Measurements from ENCODE around the gene AGPS. TPM values are rescaled to one million over a fixed set of nuclear protein-coding genes. Genes with fewer than 3 reads are reported as not detected.
A peak's percentile ranks its signal among the peaks of the same experiment; 100 is the strongest.

Gene AGPS
- total and polyA plus RNA-seq, 2 of the 13 experiments (the other 11 are each of a cell fraction or from before 2014, with no cell fraction given): 39.4 to 99.0 TPM

DNA sequence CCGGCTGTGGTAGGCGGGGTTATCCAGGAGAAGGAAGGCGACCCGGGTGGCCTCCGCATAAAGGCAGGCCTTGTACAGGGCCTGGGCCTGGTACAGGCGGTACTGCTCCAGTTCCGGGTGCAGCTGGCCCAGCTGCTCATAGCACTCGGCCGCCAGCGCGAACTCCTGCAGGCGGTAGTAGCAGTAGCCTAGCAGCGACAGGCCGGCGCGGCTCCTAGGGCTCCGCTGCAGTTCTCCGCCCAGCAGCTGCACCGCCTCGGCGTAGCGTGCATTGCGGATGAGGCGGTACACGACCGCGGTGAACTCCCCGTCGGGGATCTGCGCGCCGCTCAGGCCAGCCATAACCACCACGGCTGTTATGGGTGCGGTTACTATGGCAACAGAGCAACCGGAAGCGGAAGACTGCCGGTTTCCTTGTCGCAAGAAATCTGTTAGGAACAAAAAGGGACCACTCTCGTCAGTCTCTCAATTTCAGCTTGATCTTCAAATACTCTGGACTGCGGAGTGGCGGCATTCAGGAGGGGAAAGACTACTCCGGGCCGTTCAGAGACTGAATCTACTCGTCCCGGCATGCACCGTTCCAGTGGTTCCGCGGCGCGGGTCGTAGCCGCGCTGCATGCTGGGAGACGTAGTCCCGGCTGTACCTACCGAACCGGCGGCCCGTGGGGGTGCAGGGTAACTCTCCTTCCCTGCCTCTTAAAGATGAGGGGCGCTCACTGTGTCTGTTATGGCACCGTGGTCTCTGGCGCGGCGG lies 160.0 kb downstream of the AGPS start (continued):
- TF ChIP-seq, protein P1, sequence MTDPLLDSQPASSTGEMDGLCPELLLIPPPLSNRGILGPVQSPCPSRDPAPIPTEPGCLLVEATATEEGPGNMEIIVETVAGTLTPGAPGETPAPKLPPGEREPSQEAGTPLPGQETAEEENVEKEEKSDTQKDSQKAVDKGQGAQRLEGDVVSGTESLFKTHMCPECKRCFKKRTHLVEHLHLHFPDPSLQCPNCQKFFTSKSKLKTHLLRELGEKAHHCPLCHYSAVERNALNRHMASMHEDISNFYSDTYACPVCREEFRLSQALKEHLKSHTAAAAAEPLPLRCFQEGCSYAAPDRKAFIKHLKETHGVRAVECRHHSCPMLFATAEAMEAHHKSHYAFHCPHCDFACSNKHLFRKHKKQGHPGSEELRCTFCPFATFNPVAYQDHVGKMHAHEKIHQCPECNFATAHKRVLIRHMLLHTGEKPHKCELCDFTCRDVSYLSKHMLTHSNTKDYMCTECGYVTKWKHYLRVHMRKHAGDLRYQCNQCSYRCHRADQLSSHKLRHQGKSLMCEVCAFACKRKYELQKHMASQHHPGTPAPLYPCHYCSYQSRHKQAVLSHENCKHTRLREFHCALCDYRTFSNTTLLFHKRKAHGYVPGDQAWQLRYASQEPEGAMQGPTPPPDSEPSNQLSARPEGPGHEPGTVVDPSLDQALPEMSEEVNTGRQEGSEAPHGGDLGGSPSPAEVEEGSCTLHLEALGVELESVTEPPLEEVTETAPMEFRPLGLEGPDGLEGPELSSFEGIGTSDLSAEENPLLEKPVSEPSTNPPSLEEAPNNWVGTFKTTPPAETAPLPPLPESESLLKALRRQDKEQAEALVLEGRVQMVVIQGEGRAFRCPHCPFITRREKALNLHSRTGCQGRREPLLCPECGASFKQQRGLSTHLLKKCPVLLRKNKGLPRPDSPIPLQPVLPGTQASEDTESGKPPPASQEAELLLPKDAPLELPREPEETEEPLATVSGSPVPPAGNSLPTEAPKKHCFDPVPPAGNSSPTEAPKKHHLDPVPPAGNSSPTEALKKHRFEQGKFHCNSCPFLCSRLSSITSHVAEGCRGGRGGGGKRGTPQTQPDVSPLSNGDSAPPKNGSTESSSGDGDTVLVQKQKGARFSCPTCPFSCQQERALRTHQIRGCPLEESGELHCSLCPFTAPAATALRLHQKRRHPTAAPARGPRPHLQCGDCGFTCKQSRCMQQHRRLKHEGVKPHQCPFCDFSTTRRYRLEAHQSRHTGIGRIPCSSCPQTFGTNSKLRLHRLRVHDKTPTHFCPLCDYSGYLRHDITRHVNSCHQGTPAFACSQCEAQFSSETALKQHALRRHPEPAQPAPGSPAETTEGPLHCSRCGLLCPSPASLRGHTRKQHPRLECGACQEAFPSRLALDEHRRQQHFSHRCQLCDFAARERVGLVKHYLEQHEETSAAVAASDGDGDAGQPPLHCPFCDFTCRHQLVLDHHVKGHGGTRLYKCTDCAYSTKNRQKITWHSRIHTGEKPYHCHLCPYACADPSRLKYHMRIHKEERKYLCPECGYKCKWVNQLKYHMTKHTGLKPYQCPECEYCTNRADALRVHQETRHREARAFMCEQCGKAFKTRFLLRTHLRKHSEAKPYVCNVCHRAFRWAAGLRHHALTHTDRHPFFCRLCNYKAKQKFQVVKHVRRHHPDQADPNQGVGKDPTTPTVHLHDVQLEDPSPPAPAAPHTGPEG (CRISPR knock-in tag; IDR thresholded peaks at IDR 0.05): no peak
- TF ChIP-seq CCAR2 (optimal IDR thresholded peaks at IDR 0.05; ENCODE audit: low read depth, low read length): no peak
- no peak for TF ChIP-seq MYNN (CRISPR knock-in tag; IDR thresholded peaks at IDR 0.05; ENCODE audit: low read depth)
- TF ChIP-seq, protein P2, sequence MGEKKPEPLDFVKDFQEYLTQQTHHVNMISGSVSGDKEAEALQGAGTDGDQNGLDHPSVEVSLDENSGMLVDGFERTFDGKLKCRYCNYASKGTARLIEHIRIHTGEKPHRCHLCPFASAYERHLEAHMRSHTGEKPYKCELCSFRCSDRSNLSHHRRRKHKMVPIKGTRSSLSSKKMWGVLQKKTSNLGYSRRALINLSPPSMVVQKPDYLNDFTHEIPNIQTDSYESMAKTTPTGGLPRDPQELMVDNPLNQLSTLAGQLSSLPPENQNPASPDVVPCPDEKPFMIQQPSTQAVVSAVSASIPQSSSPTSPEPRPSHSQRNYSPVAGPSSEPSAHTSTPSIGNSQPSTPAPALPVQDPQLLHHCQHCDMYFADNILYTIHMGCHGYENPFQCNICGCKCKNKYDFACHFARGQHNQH (CRISPR knock-in tag; IDR thresholded peaks at IDR 0.05): peak; percentile 41; the same call in 1 of the 2 replicates
- TF ChIP-seq, protein P3, sequence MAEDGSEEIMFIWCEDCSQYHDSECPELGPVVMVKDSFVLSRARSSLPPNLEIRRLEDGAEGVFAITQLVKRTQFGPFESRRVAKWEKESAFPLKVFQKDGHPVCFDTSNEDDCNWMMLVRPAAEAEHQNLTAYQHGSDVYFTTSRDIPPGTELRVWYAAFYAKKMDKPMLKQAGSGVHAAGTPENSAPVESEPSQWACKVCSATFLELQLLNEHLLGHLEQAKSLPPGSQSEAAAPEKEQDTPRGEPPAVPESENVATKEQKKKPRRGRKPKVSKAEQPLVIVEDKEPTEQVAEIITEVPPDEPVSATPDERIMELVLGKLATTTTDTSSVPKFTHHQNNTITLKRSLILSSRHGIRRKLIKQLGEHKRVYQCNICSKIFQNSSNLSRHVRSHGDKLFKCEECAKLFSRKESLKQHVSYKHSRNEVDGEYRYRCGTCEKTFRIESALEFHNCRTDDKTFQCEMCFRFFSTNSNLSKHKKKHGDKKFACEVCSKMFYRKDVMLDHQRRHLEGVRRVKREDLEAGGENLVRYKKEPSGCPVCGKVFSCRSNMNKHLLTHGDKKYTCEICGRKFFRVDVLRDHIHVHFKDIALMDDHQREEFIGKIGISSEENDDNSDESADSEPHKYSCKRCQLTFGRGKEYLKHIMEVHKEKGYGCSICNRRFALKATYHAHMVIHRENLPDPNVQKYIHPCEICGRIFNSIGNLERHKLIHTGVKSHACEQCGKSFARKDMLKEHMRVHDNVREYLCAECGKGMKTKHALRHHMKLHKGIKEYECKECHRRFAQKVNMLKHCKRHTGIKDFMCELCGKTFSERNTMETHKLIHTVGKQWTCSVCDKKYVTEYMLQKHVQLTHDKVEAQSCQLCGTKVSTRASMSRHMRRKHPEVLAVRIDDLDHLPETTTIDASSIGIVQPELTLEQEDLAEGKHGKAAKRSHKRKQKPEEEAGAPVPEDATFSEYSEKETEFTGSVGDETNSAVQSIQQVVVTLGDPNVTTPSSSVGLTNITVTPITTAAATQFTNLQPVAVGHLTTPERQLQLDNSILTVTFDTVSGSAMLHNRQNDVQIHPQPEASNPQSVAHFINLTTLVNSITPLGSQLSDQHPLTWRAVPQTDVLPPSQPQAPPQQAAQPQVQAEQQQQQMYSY (CRISPR knock-in tag; IDR thresholded peaks at IDR 0.05): no peak
- TF ChIP-seq ZSCAN25 (CRISPR knock-in tag; IDR thresholded peaks at IDR 0.05): 0 out of 2 replicates have a peak, but pooled peaks have one; percentile 13
- TF ChIP-seq CEBPG (CRISPR knock-in tag; IDR thresholded peaks at IDR 0.05): no peak
- peak; percentile 14; the same call in 1 of the 2 replicates for TF ChIP-seq RXRB (CRISPR knock-in tag; IDR thresholded peaks at IDR 0.05; ENCODE audit: borderline replicate concordance)
- 0 out of 2 replicates have a peak, but pooled peaks have one; percentile 50 for TF ChIP-seq ZNF556 (CRISPR knock-in tag; IDR thresholded peaks at IDR 0.05; ENCODE audit: borderline replicate concordance)
- TF ChIP-seq RNF2 (conservative IDR thresholded peaks at IDR 0.05; ENCODE audit: low read depth): no peak; the same call in 1 of the 2 replicates
- no peak; the same call in 1 of the 2 replicates for TF ChIP-seq MEIS2 (CRISPR knock-in tag; IDR thresholded peaks at IDR 0.05)
- TF ChIP-seq ZNF367 (CRISPR knock-in tag; IDR thresholded peaks at IDR 0.05; ENCODE audit: borderline replicate concordance): no peak
- TF ChIP-seq POGZ (CRISPR knock-in tag; IDR thresholded peaks at IDR 0.05): peak; percentile 78
- no peak for TF ChIP-seq DNMT1 (CRISPR knock-in tag; IDR thresholded peaks at IDR 0.05)
- TF ChIP-seq MZF1 (CRISPR knock-in tag; IDR thresholded peaks at IDR 0.05; ENCODE audit: borderline replicate concordance): no peak
- 0 out of 2 replicates have a peak, but pooled peaks have one; percentile 54 for TF ChIP-seq ZSCAN29 (CRISPR knock-in tag; conservative IDR thresholded peaks at IDR 0.05)
- TF ChIP-seq PTBP1 (IDR thresholded peaks at IDR 0.05; ENCODE audit: low read depth, low read length, poor library complexity, severe bottlenecking): no peak
- no peak for TF ChIP-seq ZNF878 (CRISPR knock-in tag; IDR thresholded peaks at IDR 0.05)
- no peak for TF ChIP-seq SETDB1 (CRISPR knock-in tag; IDR thresholded peaks at IDR 0.05; ENCODE audit: borderline replicate concordance)
